GM10248 (cell line): ENCODE data around the gene ABLIM2.

ENCODE experiments used
- CTCF ChIA-PET: fragments of 300-600 bp; sonication (Branson Sonifier 250); formaldehyde crosslinking; extraction: SDS; loops from one replicate; lab custom pipeline; 2021; ENCODE audit warnings: antibody characterized with exemption; lab: Yijun Ruan, JAX
- POLR2A ChIA-PET: fragments of 350-650 bp; sonication (Branson Sonifier 250); formaldehyde crosslinking; extraction: SDS; loops from one replicate; lab custom pipeline; 2020; ENCODE audit warnings: antibody characterized with exemption; lab: Yijun Ruan, JAX
- DNase-seq: peaks from one replicate; pipeline ENCODE4 v3.0.0; 2012; ENCODE audit errors: extremely low spot score
- CTCF ChIP-seq: IDR thresholded peaks from 2 replicates; pipeline ENCODE4 v1.5.1; 2012; ENCODE audit warnings: mild to moderate bottlenecking, low read depth; ENCODE audit errors: extremely low read depth, missing control alignments, control extremely low read depth

Gene ABLIM2

DNA sequence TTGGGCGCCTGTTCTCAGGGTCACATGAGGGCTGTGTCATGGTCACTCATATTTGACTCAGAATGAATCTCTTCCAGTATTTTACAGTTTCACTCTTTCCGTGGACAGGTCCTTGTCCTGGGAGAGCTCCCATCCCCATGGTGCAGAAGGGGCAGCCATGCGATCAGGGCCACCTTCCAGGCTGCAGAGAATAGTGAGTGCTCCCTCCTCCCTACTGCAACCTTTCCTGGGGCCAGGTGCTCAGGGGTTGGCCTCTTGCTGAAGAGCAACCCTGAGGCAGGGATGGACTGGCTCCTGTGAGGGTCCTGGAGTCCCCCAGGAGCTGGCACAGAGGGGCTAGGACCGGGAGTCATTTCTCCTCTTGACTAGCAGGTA, 108.4 kb downstream of the ABLIM2 start:
- TF ChIP-seq CTCF, result no peak
- CTCF ChIA-PET, result interaction anchor here (1.1 kb wide), 1 partner anchor 15 kb away, joined by 3 read pairs; no protein-coding TSS in a partner anchor
- no peak for DNase-seq
- POLR2A ChIA-PET, result no interaction called here

GRCh38 chr4:8048856-8049676, 109.5 kb downstream of the ABLIM2 start:
- no peak for TF ChIP-seq CTCF
- ChIA-PET CTCF (interaction anchor here (1.1 to 1.5 kb wide), 2 partner anchors 61 to 247 kb away, joined by 3 read pairs; no protein-coding TSS in a partner anchor), POLR2A (no interaction called here)
- no peak for DNase-seq

GRCh38 chr4:8047837-8048678, 110.6 kb downstream of the ABLIM2 start:
- ChIA-PET CTCF (interaction anchor here (1.5 kb wide), 1 partner anchor 60 kb away, joined by 3 read pairs; no protein-coding TSS in a partner anchor), POLR2A (no interaction called here)
- no peak for DNase-seq
- TF ChIP-seq CTCF, result no peak

DNA sequence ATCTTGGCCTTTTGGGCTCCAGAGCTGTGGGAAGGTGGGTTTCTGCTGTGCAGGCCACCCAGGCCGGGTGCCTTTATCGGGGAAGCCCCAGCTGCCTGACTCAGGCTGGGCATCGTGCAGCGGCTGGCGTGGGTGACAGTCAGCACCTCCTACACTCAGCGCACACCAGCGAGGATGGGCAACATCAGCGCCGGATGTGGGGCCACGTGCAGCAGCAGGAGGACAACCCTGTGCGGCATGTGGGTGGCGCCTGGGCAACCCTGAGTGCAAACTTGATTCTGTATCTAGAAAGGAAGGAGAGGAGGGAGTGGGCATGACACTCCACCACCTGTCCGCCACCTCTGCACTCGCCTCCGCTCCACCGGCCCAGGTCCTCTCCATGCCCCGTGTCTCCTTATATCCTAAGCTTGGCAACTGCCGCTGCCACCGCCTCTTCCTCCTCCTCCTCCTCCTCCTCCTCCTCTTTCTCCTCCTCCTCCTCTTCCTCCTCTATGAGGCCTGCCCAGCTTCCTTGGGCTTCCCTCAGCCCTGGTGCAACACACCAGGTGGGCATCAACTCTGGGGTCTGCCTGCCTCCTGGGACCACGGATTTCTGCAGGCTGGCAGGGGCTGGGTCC, 111.6 kb downstream of the ABLIM2 start:
- TF ChIP-seq CTCF, result no peak
- ChIA-PET CTCF (interaction anchor here (1.5 kb wide), 1 partner anchor 59 kb away, joined by 3 read pairs; no protein-coding TSS in a partner anchor), POLR2A (no interaction called here)
- DNase-seq, result no peak

DNA sequence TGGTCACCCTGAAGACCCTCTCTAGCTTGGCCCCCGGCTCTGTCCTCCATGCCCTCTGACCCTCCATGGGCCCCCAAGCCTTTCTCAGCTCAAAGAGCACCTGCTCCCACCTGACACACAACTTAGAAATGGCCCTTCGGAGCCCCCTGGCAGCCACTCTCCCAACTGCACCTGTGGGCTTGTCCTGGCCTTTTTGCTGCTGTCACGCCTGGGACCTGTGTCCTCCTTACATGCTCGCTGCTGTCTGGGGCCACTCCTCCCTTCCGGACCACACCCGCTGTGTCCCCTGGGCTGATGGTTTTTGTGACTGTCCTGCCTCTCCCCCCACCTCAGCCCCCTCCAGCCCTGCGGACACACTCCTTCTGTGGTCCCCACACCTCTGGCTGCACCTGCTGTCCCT, 112.7 kb downstream of the ABLIM2 start:
- no peak for DNase-seq
- ChIA-PET CTCF (no interaction called here), POLR2A (no interaction called here)
- TF ChIP-seq CTCF, result no peak

GRCh38 chr4:8044699-8045098, 113.9 kb downstream of the ABLIM2 start:
- ChIA-PET CTCF (no interaction called here), POLR2A (no interaction called here)
- TF ChIP-seq CTCF, result no peak
- DNase-seq, result no peak
